GM18519 (cell line): ENCODE results near the gene BROX.

Experiments
- ATAC-seq: cut with Tn5 transposase; IDR thresholded peaks from one replicate; pipeline ENCODE4 v1.9.1; 2021; ENCODE audit warnings: mild to moderate bottlenecking, moderate library complexity; ENCODE audit not compliant: unreplicated experiment, low FRiP score

BROX gene

DNA sequence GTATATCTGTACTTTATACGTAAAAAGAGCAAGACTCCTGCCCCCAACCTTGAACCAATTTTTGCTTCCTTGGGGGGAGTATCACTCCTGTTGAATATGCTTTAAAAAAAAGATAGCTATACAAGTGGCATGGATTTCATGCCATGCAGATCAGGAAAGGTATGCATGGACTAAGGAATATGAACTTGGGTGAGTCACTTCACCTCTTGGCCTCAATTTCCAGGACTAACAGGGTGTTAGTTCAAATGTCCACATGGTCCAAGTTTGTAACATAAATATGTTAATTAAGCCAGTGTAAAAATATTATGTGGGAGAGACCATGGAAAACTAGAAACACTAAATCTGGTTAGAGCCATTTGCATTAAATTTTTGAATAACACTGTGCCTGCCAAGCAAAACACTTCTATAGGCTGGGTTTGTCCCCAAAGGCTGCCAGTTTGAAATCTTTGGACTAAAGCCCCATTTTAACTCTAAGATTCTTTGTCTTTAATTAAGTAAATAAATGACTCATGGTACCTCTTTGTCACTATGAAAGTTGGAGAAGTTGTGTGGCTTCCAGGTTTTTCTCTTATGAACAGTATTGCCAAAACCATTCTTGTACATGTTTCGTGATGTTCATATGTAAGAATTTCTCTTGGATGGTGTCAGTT is 57.7 kb downstream of the BROX start:
- ATAC-seq, result no peak

DNA sequence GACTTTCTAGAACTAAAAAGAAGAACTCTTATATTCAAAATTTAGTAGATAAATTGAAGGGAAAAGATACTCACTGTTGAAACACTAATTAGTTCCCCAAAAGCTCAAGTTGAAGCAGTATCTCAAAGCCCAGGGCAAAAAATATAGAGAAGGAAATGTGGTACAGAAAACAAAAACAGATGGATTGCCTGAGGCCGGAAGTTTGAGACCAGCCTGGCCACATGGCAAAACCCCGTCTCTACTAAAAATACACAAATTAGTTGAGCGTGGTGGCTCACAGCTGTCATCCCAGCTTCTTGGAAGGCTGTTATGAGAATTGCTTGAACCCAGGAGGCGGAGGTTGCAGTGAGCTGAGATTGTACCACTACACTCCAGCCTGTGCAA is 60.6 kb downstream of the BROX start:
- peak; percentile 80 for ATAC-seq

- no peak for ATAC-seq
These were observed 65.1 kb downstream of the BROX start for GRCh38 chr1:222777463-222777862.

DNA sequence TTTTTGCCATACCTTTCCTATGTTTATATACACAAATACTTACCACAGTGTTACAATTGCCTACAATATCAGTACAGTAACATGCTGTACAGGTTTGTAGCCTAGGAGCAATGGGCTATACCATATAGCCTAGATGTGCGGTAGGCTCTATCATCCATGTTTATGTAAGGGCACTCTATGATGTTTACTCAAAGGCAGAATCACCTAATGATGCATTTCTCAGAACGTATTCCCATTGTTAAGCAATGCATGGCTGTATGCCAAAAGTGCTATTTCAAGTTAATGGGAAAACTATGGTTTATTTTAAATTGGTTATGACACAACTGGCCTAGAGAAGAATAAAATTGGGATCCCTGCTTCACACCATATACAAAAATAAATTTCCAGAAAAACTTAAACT is 65.6 kb downstream of the BROX start:
- ATAC-seq, result no peak

DNA sequence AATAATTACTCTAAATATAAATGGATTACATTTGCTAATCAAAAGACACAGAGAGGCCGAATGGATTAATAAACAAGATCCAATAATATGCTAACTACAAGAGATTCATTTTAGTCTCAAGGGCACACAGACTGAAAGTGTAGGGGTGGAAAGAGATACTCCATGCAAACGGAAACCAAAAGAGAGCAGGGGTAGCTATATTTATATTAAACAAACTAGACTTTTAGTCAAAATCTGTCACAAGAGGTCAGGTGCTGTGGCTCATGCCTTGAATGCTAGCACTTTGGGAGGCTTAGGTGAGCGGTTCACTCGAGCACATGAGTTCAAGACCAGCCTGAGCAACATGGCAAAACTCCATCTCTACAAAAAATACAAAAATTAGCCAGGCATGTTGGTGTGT is 68.9 kb downstream of the BROX start:
- ATAC-seq, result no peak

GRCh38 chr1:222783051-222783450 is 70.7 kb downstream of the BROX start:
- ATAC-seq, result no peak

DNA sequence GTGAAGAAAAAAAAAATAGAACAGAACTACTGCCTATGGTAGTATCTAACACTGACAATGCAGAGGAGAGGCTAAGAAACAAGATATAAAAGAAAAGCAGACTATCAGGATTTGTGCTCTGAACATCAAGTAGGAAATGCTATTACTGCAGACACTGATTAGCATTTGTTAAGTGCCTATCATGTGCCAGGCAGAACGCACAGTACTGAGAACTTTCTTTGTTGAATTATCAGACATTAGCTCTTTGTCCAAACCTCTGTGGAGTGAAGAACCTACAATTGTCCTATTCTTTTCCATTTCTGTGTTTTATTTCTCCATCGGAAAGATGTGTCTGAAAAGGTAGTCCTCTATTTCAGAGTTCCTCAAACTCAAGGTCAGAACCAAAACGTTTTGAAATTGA is 72.0 kb downstream of the BROX start:
- no peak for ATAC-seq
